Osteoblast (primary cell): ENCODE results near the gene AOPEP. TPM values are rescaled to one million over a fixed set of nuclear protein-coding genes. Genes with fewer than 3 reads are reported as not detected.

Experiments used
- DNase-seq: peaks from one replicate; pipeline ENCODE4 v3.0.0; 2011; ENCODE audit warnings: low spot score, mixed read lengths; ENCODE audit not compliant: insufficient read length; ENCODE audit errors: missing footprints
- H2AFZ ChIP-seq: 2 replicates; pipeline ENCODE4 v1.6.0; 2011; ENCODE audit warnings: mild to moderate bottlenecking, low read length
- H3K27ac ChIP-seq: 2 replicates; pipeline ENCODE4 v1.5.1; 2011; ENCODE audit warnings: mild to moderate bottlenecking, low read depth, low read length, moderate library complexity
- H3K27me3 ChIP-seq: 2 replicates; pipeline ENCODE4 v1.6.0; 2012; ENCODE audit warnings: mild to moderate bottlenecking, control low read depth, inconsistent platforms, low read length, moderate library complexity; ENCODE audit not compliant: insufficient read depth
- H3K36me3 ChIP-seq: 2 replicates; pipeline ENCODE4 v1.5.1; 2011; ENCODE audit warnings: mild to moderate bottlenecking, low read length, control low read depth, moderate library complexity; ENCODE audit not compliant: insufficient read depth
- H3K4me1 ChIP-seq: 2 replicates; pipeline ENCODE4 v1.5.1; 2011; ENCODE audit warnings: mild to moderate bottlenecking, low read length, control low read depth, moderate library complexity; ENCODE audit not compliant: insufficient read depth
- H3K4me2 ChIP-seq: 2 replicates; pipeline ENCODE4 v1.6.0; 2011; ENCODE audit warnings: mild to moderate bottlenecking, low read length; ENCODE audit not compliant: insufficient read depth
- H3K4me3 ChIP-seq: fragments of 200-600 bp; sonication (generic); 3 replicates; pipeline ENCODE4 v1.5.1; 2012; ENCODE audit warnings: mild to moderate bottlenecking, low read length, inconsistent platforms; ENCODE audit not compliant: insufficient read depth
- H3K79me2 ChIP-seq: 2 replicates; pipeline ENCODE4 v1.6.0; 2012; ENCODE audit warnings: mild to moderate bottlenecking, low read length, control low read depth, inconsistent platforms; ENCODE audit not compliant: insufficient read depth
- H3K9me3 ChIP-seq: 2 replicates; pipeline ENCODE4 v1.5.1; 2011; ENCODE audit warnings: low read depth, low read length, control low read depth
- H4K20me1 ChIP-seq: 2 replicates; pipeline ENCODE4 v1.6.0; 2012; ENCODE audit warnings: mild to moderate bottlenecking, low read length, control low read depth; ENCODE audit not compliant: insufficient read depth
- total RNA-seq: library from RNA; depleted of rRNA; stranded (reverse); fragments of >200 nt; gene quantifications from 2 replicates; pipeline ENCODE4 v1.2.3, GENCODE V29; 2012
- TF ChIP-seq, protein P1 (sequence below): IDR thresholded peaks from 2 replicates; pipeline ENCODE4 v1.5.1; 2011; ENCODE audit warnings: mild to moderate bottlenecking, low read depth, low read length, moderate library complexity; ENCODE audit errors: extremely low read depth

Gene AOPEP
- total RNA-seq, 1 donor: 131 TPM

DNA sequence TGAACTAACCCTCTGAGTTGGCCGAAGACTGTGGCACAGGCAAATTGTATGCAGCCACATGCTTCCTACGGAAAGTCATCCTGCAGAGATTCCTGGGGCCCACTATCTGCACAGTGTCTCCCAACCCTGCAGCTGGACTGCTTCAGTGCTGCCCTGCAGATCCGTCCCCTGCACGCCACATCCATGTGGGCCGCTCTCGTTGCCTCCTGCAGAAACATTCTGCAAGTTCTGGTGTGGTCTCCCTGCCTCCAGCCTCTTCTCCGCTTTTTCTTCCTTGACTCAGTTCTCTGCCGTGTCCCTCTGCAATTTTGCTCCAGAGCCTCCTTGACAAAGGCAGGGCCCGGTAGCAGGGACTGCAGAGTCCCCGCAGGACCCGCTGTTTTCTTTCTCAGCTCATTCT, 249.0 kb downstream of the AOPEP start:
- H3K4me1 ChIP-seq: peaks cover 11% of the 10 kb centered on the region
- no peak overlapping the region for H3K4me2 ChIP-seq
- H3K27ac ChIP-seq: no peak overlapping the region
- H2AFZ ChIP-seq: no peak overlapping the region
- no peaks in the 10 kb centered on the region for H4K20me1 ChIP-seq
- no peaks in the 10 kb centered on the region for H3K9me3 ChIP-seq
- no peaks in the 10 kb centered on the region for H3K79me2 ChIP-seq
- DNase-seq: no peak
- no peaks in the 10 kb centered on the region for H3K27me3 ChIP-seq
- H3K4me3 ChIP-seq: no peak overlapping the region
- H3K36me3 ChIP-seq: no peaks in the 10 kb centered on the region
- TF ChIP-seq, protein P1, sequence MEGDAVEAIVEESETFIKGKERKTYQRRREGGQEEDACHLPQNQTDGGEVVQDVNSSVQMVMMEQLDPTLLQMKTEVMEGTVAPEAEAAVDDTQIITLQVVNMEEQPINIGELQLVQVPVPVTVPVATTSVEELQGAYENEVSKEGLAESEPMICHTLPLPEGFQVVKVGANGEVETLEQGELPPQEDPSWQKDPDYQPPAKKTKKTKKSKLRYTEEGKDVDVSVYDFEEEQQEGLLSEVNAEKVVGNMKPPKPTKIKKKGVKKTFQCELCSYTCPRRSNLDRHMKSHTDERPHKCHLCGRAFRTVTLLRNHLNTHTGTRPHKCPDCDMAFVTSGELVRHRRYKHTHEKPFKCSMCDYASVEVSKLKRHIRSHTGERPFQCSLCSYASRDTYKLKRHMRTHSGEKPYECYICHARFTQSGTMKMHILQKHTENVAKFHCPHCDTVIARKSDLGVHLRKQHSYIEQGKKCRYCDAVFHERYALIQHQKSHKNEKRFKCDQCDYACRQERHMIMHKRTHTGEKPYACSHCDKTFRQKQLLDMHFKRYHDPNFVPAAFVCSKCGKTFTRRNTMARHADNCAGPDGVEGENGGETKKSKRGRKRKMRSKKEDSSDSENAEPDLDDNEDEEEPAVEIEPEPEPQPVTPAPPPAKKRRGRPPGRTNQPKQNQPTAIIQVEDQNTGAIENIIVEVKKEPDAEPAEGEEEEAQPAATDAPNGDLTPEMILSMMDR: no peak

GRCh38 chr9:94976077-94976476, 249.6 kb downstream of the AOPEP start:
- H3K4me3 ChIP-seq: no peak overlapping the region
- H3K27ac ChIP-seq: no peak overlapping the region
- no peaks in the 10 kb centered on the region for H3K27me3 ChIP-seq
- TF ChIP-seq, protein P1: no peak
- DNase-seq: no peak
- H4K20me1 ChIP-seq: no peaks in the 10 kb centered on the region
- H3K9me3 ChIP-seq: no peaks in the 10 kb centered on the region
- peaks cover 11% of the 10 kb centered on the region for H3K4me1 ChIP-seq
- no peaks in the 10 kb centered on the region for H3K79me2 ChIP-seq
- H3K36me3 ChIP-seq: no peaks in the 10 kb centered on the region
- no peak overlapping the region for H3K4me2 ChIP-seq
- H2AFZ ChIP-seq: no peak overlapping the region

DNA sequence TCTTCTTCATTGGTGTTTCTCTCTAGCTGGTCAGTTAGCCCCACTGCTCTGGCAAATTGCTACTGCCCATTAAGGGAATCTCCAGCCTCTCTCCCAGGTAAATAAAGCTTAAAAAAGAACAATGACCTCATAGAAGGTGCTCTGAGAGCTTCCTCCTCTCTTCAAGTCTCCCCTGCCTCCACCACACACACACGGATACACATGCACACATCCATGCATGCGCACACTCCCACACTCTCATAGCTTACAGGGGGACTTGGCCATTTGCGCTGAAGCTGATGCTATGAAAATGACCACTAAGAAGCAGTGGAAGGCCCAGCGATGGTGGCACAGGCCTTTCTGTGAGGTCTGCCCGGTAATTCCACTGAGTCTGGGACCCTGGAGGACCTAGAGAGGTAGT, 250.9 kb downstream of the AOPEP start:
- Histone ChIP-seq H3K36me3 (no peaks in the 10 kb centered on the region), H3K4me1 (peaks cover 11% of the 10 kb centered on the region), H3K9me3 (no peaks in the 10 kb centered on the region), H2AFZ (no peak overlapping the region), H3K79me2 (no peaks in the 10 kb centered on the region), H3K27ac (no peak overlapping the region), H3K27me3 (no peaks in the 10 kb centered on the region), H4K20me1 (no peaks in the 10 kb centered on the region), H3K4me2 (no peak overlapping the region), H3K4me3 (no peak overlapping the region)
- TF ChIP-seq, protein P1: no peak
- DNase-seq: no peak

DNA sequence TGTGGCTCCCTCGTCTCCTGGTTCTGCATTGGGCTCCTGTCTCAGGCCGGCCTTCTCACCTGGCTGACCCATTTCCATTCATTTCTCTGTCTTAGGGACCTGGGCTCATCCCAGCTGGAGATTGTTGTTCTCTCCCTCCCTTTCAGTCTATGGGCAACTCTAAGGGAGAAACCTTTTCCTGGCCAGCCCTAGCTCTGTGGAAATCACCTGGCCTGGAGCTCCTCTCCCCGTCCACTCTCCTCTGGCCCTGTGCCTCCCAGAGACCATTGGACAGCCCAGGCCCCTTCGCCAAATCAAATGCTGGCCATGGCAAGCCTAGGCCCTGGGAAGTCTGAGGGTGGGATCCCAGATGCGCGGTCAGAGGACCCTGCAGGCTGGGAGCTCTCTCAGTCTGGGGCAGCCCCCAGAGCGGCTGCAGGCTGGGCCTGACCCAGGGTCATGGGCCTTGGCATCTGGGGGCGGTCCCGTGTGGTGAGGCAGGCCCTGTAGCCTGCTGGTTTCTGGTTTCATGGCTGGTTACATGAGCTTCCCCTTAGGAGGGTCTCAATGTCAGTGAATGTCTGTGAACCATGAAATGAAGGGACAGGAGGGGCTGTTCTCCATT, 253.5 kb downstream of the AOPEP start:
- Histone ChIP-seq H3K36me3 (no peaks in the 10 kb centered on the region), H3K9me3 (no peaks in the 10 kb centered on the region), H2AFZ (no peak overlapping the region), H3K4me1 (no peaks in the 10 kb centered on the region), H3K27me3 (no peaks in the 10 kb centered on the region), H3K4me3 (no peak overlapping the region), H4K20me1 (no peaks in the 10 kb centered on the region), H3K79me2 (no peaks in the 10 kb centered on the region), H3K4me2 (no peak overlapping the region), H3K27ac (no peak overlapping the region)
- TF ChIP-seq, protein P1: no peak
- DNase-seq: no peak
